Loucy (cell line): ENCODE results near the gene PKP2.
"Not testable (repeated sequence)": the region's sequence is repeated elsewhere in the genome, so short reads cannot be mapped to it uniquely, and the experiment has no call there.

Experiments
- H2AFZ ChIP-seq: fragments of 200-600 bp; sonication (generic); 2 replicates; pipeline ENCODE4 v1.6.0; 2016; ENCODE audit warnings: antibody characterized with exemption, mild to moderate bottlenecking, low read length, moderate library complexity
- H3F3A ChIP-seq: fragments of 200-600 bp; 2 replicates; pipeline ENCODE4 v1.6.0; 2016; ENCODE audit warnings: antibody characterized with exemption, low read depth, mild to moderate bottlenecking
- H3K27me3 ChIP-seq: fragments of 200-600 bp; sonication (generic); 2 replicates; pipeline ENCODE4 v1.6.1; 2014; ENCODE audit warnings: low read length, mild to moderate bottlenecking; ENCODE audit not compliant: insufficient read depth, poor library complexity, severe bottlenecking
- H3K36me3 ChIP-seq: fragments of 200-600 bp; sonication (generic); 2 replicates; pipeline ENCODE4 v1.6.1; 2016; ENCODE audit warnings: low read length; ENCODE audit not compliant: insufficient read depth
- H3K4me1 ChIP-seq: fragments of 200-600 bp; sonication (generic); 2 replicates; pipeline ENCODE4 v1.5.1; 2014; ENCODE audit warnings: low read length, mild to moderate bottlenecking; ENCODE audit not compliant: insufficient read depth, poor library complexity, severe bottlenecking
- H3K4me2 ChIP-seq: fragments of 200-600 bp; sonication (generic); 2 replicates; pipeline ENCODE4 v1.6.0; 2014; ENCODE audit warnings: antibody characterized with exemption, low read length, low read depth, mild to moderate bottlenecking; ENCODE audit not compliant: poor library complexity, severe bottlenecking
- H3K4me3 ChIP-seq: fragments of 200-600 bp; sonication (generic); 2 replicates; pipeline ENCODE4 v1.5.1; 2014; ENCODE audit warnings: low read length, mild to moderate bottlenecking, mixed read lengths; ENCODE audit not compliant: poor library complexity, severe bottlenecking
- H3K79me2 ChIP-seq: fragments of 200-600 bp; sonication (generic); 2 replicates; pipeline ENCODE4 v1.6.1; 2014; ENCODE audit warnings: low read length; ENCODE audit not compliant: insufficient read depth
- H3K9ac ChIP-seq: fragments of 200-600 bp; sonication (generic); 2 replicates; pipeline ENCODE4 v1.6.0; 2014; ENCODE audit warnings: mild to moderate bottlenecking, low read depth, low read length, moderate library complexity; ENCODE audit not compliant: poor library complexity, severe bottlenecking
- H3K9me2 ChIP-seq: fragments of 200-600 bp; sonication (generic); replicated peaks from 2 replicates; pipeline ENCODE4 v1.6.1; 2016; ENCODE audit warnings: low read depth, low read length, mixed read lengths
- H3K9me3 ChIP-seq: fragments of 200-600 bp; sonication (generic); 2 replicates; pipeline ENCODE4 v1.6.1; 2014; ENCODE audit warnings: mild to moderate bottlenecking, antibody characterized with exemption, low read length, low read depth; ENCODE audit not compliant: insufficient read depth
- H4K20me1 ChIP-seq: fragments of 200-600 bp; sonication (generic); 2 replicates; pipeline ENCODE4 v1.6.0; 2014; ENCODE audit warnings: antibody characterized with exemption, low read length, mild to moderate bottlenecking; ENCODE audit not compliant: insufficient read depth, poor library complexity, severe bottlenecking
- EZH2phosphoT487 ChIP-seq: fragments of 200-600 bp; IDR thresholded peaks from 2 replicates; pipeline ENCODE4 v1.6.1; 2018; ENCODE audit warnings: antibody characterized with exemption, mild to moderate bottlenecking, moderate library complexity, borderline replicate concordance
- TF ChIP-seq, protein P1 (sequence below): fragments of 200-600 bp; sonication (generic); conservative IDR thresholded peaks from 2 replicates; pipeline ENCODE4 v1.5.1; 2014; ENCODE audit warnings: mild to moderate bottlenecking, antibody characterized with exemption, low read length

Gene PKP2

GRCh38 chr12:32874975-32875374, 21.6 kb downstream of the PKP2 start:
- H3K4me2 ChIP-seq = no peak overlapping the region
- H3K4me1 ChIP-seq = no peaks in the 10 kb centered on the region
- no peaks in the 10 kb centered on the region for H3K9me2 ChIP-seq
- H2AFZ ChIP-seq = no peak overlapping the region
- H3K79me2 ChIP-seq = no peaks in the 10 kb centered on the region
- no peaks in the 10 kb centered on the region for H3F3A ChIP-seq
- H4K20me1 ChIP-seq = no peaks in the 10 kb centered on the region
- no peaks in the 10 kb centered on the region for H3K9me3 ChIP-seq
- H3K27me3 ChIP-seq = no peaks in the 10 kb centered on the region
- no peaks in the 10 kb centered on the region for H3K36me3 ChIP-seq
- H3K4me3 ChIP-seq = no peak overlapping the region
- TF ChIP-seq EZH2phosphoT487 = no peak
- TF ChIP-seq, protein P1, sequence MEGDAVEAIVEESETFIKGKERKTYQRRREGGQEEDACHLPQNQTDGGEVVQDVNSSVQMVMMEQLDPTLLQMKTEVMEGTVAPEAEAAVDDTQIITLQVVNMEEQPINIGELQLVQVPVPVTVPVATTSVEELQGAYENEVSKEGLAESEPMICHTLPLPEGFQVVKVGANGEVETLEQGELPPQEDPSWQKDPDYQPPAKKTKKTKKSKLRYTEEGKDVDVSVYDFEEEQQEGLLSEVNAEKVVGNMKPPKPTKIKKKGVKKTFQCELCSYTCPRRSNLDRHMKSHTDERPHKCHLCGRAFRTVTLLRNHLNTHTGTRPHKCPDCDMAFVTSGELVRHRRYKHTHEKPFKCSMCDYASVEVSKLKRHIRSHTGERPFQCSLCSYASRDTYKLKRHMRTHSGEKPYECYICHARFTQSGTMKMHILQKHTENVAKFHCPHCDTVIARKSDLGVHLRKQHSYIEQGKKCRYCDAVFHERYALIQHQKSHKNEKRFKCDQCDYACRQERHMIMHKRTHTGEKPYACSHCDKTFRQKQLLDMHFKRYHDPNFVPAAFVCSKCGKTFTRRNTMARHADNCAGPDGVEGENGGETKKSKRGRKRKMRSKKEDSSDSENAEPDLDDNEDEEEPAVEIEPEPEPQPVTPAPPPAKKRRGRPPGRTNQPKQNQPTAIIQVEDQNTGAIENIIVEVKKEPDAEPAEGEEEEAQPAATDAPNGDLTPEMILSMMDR = no peak
- no peak overlapping the region for H3K9ac ChIP-seq

DNA sequence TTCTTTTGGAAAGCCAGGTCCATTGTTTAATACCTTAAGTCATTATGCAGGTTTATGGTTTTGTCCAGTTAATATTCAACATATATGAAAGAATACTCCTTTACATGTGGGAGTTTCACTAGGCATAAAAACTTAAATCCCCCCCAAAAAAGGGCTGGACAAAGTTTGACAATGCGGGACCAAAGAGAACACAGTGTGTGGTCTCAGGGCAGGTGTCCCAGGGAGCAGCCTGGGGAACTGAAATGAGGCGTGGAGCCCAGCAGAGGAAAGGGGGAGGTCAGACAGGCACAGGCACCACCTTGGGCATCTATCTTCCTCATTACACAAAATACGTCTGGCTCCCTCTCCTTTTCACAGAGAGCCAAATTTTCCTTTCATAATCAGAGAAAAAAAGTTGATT, 22.5 kb downstream of the PKP2 start:
- Histone ChIP-seq H4K20me1 (no peaks in the 10 kb centered on the region), H2AFZ (no peak overlapping the region), H3K36me3 (no peaks in the 10 kb centered on the region), H3K27me3 (no peaks in the 10 kb centered on the region), H3K9ac (no peak overlapping the region), H3K9me3 (no peaks in the 10 kb centered on the region), H3K4me1 (no peaks in the 10 kb centered on the region), H3K9me2 (no peaks in the 10 kb centered on the region), H3K4me3 (no peak overlapping the region), H3K4me2 (no peak overlapping the region), H3K79me2 (no peaks in the 10 kb centered on the region), H3F3A (no peaks in the 10 kb centered on the region)
- TF ChIP-seq EZH2phosphoT487 = no peak
- TF ChIP-seq, protein P1 = no peak

DNA sequence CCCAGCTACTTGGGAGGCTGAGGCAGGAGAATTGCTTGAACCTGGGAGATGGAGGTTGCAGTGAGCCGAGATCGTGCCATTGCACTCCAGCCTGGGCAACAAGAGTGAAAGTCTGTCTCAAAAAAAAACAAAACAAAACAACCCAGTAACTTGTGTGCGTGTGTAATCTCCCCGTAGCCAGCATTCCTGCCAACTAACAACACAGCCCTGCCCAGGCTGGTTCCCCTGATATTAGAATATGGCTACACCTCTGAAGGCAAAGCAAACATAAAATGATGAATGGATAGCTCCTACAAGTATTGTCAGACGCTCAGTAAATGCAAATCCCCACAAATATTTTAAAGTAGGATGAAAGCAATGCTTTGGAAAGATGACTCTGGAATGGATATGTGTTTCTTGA, 24.2 kb downstream of the PKP2 start:
- not testable (repeated sequence) for H2AFZ ChIP-seq, H3K9ac ChIP-seq, H3K4me3 ChIP-seq, H3K4me2 ChIP-seq, H4K20me1 ChIP-seq, H3K27me3 ChIP-seq, H3K9me3 ChIP-seq, H3K4me1 ChIP-seq, H3K9me2 ChIP-seq, H3F3A ChIP-seq, H3K79me2 ChIP-seq, H3K36me3 ChIP-seq

GRCh38 chr12:32870716-32871115, 25.9 kb downstream of the PKP2 start:
- H3K9me3 ChIP-seq = no peaks in the 10 kb centered on the region
- H4K20me1 ChIP-seq = no peaks in the 10 kb centered on the region
- H3K4me1 ChIP-seq = no peaks in the 10 kb centered on the region
- no peaks in the 10 kb centered on the region for H3K9me2 ChIP-seq
- H3K4me3 ChIP-seq = no peak overlapping the region
- H3K4me2 ChIP-seq = no peak overlapping the region
- no peaks in the 10 kb centered on the region for H3K27me3 ChIP-seq
- no peaks in the 10 kb centered on the region for H3K79me2 ChIP-seq
- H3K36me3 ChIP-seq = no peaks in the 10 kb centered on the region
- TF ChIP-seq, protein P1 = no peak
- TF ChIP-seq EZH2phosphoT487 = no peak
- H3K9ac ChIP-seq = no peak overlapping the region
- H2AFZ ChIP-seq = no peak overlapping the region
- H3F3A ChIP-seq = no peaks in the 10 kb centered on the region
